Measurements from ENCODE around the gene CDC73. TPM values are rescaled to one million over a fixed set of nuclear protein-coding genes. Genes with fewer than 3 reads are reported as not detected.
"Not testable (repeated sequence)": the region's sequence is repeated elsewhere in the genome, so short reads cannot be mapped to it uniquely, and the experiment has no call there.

The CDC73 gene
- total and polyA plus RNA-seq, 4 donors = 10.7 to 76.5 (median 53.2) TPM

DNA sequence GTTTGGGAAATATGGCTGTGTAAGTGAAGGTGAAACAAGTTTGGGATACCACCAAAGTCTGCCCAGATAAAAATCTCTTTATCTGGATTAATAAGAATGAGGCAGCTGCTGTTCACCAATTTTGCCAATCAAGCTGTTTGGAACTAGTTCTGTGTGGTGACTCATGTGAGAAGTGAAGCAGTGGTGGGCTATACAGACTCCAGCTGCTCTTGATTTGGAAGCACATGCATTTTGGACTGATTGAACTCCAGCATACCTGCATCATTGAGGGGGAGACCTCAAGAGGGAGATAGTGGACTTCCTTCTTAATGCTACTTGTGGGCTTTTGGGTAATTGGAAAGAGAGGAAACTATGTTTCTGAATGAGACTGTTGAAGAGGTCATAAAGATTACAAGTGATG is 163.8 kb downstream of the CDC73 start:
- H3K4me3 ChIP-seq (ENCODE audit: low read length in 2 of 2) = no peak overlapping the region
- no peaks in the 10 kb centered on the region for H3K36me3 ChIP-seq (ENCODE audit: control insufficient read depth in 1 of 2, insufficient read depth in 2 of 2, low read length in 1 of 2)
- no peak overlapping the region for H3K27ac ChIP-seq (ENCODE audit: low read depth in 1 of 2, low read length in 2 of 2)
- intact Hi-C loops (cut with DNase I) = no loop called here
- ATAC-seq (ENCODE audit: low FRiP score) (no peak), DNase-seq (no peak)
- no peaks in the 10 kb centered on the region for H3K4me1 ChIP-seq (ENCODE audit: control insufficient read depth in 1 of 2, insufficient read depth in 2 of 2, low read length in 2 of 2)
- H3K9me3 ChIP-seq (ENCODE audit: control insufficient read depth, low read length) = no peaks in the 10 kb centered on the region
- no peaks in the 10 kb centered on the region for H3K27me3 ChIP-seq (ENCODE audit: control insufficient read depth in 1 of 2, insufficient read depth in 2 of 2, low read length in 1 of 2)

DNA sequence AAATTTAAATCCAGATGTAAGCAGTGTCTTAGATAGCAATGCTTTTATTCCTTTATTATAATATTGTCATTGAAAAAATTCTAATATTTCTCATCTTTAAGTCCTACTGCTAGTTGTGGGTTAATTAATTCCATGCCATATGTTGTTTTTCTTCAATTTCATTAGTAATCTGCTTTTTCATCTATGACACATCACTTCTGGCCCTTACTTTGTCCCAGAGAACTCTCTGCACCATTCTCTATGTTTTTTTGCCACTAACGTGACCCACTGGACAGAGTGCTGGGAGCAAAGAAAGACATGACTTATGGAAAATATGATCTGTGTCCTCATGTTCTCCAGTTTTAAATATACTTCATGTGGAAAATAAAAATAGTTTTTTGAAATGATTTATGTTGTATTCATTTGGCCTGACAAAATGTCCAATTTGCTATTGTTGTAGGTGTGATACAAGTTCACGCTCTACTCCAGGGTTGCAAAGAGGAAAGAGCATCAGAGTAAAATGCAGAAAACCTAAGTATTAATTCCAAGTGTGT is 166.8 kb downstream of the CDC73 start:
- H3K36me3 ChIP-seq (ENCODE audit: control insufficient read depth in 1 of 2, insufficient read depth in 2 of 2, low read length in 1 of 2); H3K4me3 ChIP-seq (ENCODE audit: low read length in 2 of 2); H3K4me1 ChIP-seq (ENCODE audit: control insufficient read depth in 1 of 2, insufficient read depth in 2 of 2, low read length in 2 of 2); H3K9me3 ChIP-seq (ENCODE audit: control insufficient read depth, low read length); ATAC-seq (ENCODE audit: low FRiP score); H3K27ac ChIP-seq (ENCODE audit: low read depth in 1 of 2, low read length in 2 of 2); DNase-seq; H3K27me3 ChIP-seq (ENCODE audit: control insufficient read depth in 1 of 2, insufficient read depth in 2 of 2, low read length in 1 of 2); intact Hi-C loops (cut with DNase I): not testable (repeated sequence)
- WGBS, 2 donors = 24 to 35% methylated on average over 2 of the region's 2 CpGs

DNA sequence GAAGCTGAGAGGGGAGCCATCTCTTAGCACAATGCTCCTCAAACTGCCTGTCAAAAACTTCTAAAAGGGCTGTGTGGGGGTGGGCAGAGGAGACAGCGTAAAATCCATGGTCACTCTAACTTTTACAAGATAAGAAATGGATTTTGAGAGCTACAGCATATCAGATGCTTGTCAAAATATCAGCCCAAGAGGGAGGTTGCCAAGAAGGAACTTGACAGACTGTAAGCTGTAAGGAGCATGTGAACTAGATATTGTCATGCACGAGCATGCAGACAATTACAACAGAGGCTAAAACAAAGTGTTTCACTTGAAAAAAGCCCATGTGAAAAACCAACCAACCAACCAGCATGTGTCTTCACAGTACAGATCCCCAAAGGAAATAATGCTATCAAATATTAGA is 171.9 kb downstream of the CDC73 start:
- intact Hi-C loops (cut with DNase I) = no loop called here
- ATAC-seq (ENCODE audit: low FRiP score) (no peak), DNase-seq (no peak)
- H3K9me3 ChIP-seq (ENCODE audit: control insufficient read depth, low read length) = no peaks in the 10 kb centered on the region
- 20 to 33% methylated on average over 2 of the region's 2 CpGs for WGBS, 2 donors
- no peaks in the 10 kb centered on the region for H3K27me3 ChIP-seq (ENCODE audit: control insufficient read depth in 1 of 2, insufficient read depth in 2 of 2, low read length in 1 of 2)
- H3K27ac ChIP-seq (ENCODE audit: low read depth in 1 of 2, low read length in 2 of 2) = no peak overlapping the region
- no peaks in the 10 kb centered on the region for H3K36me3 ChIP-seq (ENCODE audit: control insufficient read depth in 1 of 2, insufficient read depth in 2 of 2, low read length in 1 of 2)
- no peak overlapping the region for H3K4me3 ChIP-seq (ENCODE audit: low read length in 2 of 2)
- H3K4me1 ChIP-seq (ENCODE audit: control insufficient read depth in 1 of 2, insufficient read depth in 2 of 2, low read length in 2 of 2) = no peaks in the 10 kb centered on the region

DNA sequence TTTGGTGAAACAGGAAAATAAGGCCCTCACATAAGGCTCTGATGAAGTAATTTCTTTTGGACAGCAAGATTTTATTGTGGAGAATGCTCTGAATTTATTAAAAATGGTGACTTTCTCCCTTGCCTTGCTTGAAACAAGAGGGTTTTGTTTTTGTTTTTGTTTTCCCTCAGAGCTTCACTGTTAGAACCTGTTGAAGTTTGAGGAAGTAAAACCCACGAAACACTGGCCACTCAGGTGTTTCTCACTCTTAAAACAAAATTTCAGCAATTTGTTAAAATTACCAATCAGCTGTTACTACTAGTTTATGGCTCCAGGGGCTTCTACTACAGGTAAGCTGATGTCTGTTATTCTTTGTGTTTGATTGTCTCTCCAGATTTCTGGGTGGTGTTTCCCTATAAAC is 177.2 kb downstream of the CDC73 start:
- Histone ChIP-seq H3K4me3 (ENCODE audit: low read length in 2 of 2) (no peak overlapping the region), H3K4me1 (ENCODE audit: control insufficient read depth in 1 of 2, insufficient read depth in 2 of 2, low read length in 2 of 2) (no peaks in the 10 kb centered on the region), H3K27ac (ENCODE audit: low read depth in 1 of 2, low read length in 2 of 2) (no peak overlapping the region), H3K9me3 (ENCODE audit: control insufficient read depth, low read length) (no peaks in the 10 kb centered on the region), H3K27me3 (ENCODE audit: control insufficient read depth in 1 of 2, insufficient read depth in 2 of 2, low read length in 1 of 2) (no peaks in the 10 kb centered on the region), H3K36me3 (ENCODE audit: control insufficient read depth in 1 of 2, insufficient read depth in 2 of 2, low read length in 1 of 2) (no peaks in the 10 kb centered on the region)
- 74 to 84% methylated on average over 1 of the region's 1 CpG for WGBS, 2 donors
- ATAC-seq (ENCODE audit: low FRiP score) (no peak), DNase-seq (no peak)
- intact Hi-C loops (cut with DNase I) = no loop called here

DNA sequence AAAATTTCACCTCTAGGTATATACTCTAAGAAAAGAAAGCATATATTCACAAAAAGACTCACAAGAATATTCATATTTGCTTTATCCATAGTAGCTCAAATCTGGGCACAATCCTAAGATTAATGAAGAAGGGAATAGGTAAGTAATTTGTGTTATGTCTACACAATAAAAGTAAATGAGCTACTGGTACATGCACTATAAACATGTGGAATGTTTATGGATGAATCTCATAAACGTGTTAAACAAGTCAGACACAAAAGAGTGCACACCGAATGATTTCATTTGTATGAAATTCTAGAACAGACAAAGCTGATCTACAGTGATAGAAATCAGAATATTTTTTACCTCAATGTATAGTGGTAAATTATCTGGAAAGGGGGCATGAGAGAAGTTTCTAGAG is 179.9 kb downstream of the CDC73 start:
- WGBS, 2 donors = 75 to 78% methylated on average over 2 of the region's 2 CpGs
- intact Hi-C loops (cut with DNase I) = no loop called here

DNA sequence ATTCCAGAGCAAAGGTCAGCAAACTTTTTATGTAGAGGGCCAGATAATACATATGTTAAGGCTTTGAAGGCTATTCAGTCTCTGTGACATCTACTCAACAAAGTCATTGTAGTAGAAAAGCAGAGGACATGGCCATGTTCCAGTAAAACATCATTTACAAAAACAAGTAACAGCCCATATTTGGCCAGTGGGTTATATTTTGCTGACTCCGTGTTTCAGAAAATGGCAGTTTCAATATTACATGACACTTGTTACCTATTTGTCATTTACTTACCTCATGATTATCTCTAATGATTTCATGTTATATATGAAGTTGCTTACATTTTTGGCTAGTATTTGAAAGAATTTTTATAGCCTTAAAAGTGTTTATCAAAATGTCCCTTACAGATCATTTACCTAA is 182.0 kb downstream of the CDC73 start:
- Histone ChIP-seq H3K27me3 (ENCODE audit: control insufficient read depth in 1 of 2, insufficient read depth in 2 of 2, low read length in 1 of 2) (no peaks in the 10 kb centered on the region), H3K36me3 (ENCODE audit: control insufficient read depth in 1 of 2, insufficient read depth in 2 of 2, low read length in 1 of 2) (no peaks in the 10 kb centered on the region), H3K4me1 (ENCODE audit: control insufficient read depth in 1 of 2, insufficient read depth in 2 of 2, low read length in 2 of 2) (no peaks in the 10 kb centered on the region), H3K9me3 (ENCODE audit: control insufficient read depth, low read length) (no peaks in the 10 kb centered on the region), H3K4me3 (ENCODE audit: low read length in 2 of 2) (no peak overlapping the region), H3K27ac (ENCODE audit: low read depth in 1 of 2, low read length in 2 of 2) (no peak overlapping the region)
- ATAC-seq (ENCODE audit: low FRiP score) = no peak
- WGBS, 2 donors = 80 to 81% methylated on average over 1 of the region's 1 CpG
- no peak for DNase-seq
- intact Hi-C loops (cut with DNase I) = no loop called here

More for the DNA sequence above, 179.9 kb downstream of the CDC73 start:
- H3K4me1 ChIP-seq (ENCODE audit: control insufficient read depth in 1 of 2, insufficient read depth in 2 of 2, low read length in 2 of 2) = no peaks in the 10 kb centered on the region
- H3K27ac ChIP-seq (ENCODE audit: low read depth in 1 of 2, low read length in 2 of 2) = no peak overlapping the region
- H3K36me3 ChIP-seq (ENCODE audit: control insufficient read depth in 1 of 2, insufficient read depth in 2 of 2, low read length in 1 of 2) = no peaks in the 10 kb centered on the region
- DNase-seq (no peak), ATAC-seq (ENCODE audit: low FRiP score) (no peak)
- no peak overlapping the region for H3K4me3 ChIP-seq (ENCODE audit: low read length in 2 of 2)
- no peaks in the 10 kb centered on the region for H3K9me3 ChIP-seq (ENCODE audit: control insufficient read depth, low read length)
- H3K27me3 ChIP-seq (ENCODE audit: control insufficient read depth in 1 of 2, insufficient read depth in 2 of 2, low read length in 1 of 2) = no peaks in the 10 kb centered on the region

Small RNAs within 50 kb of the gene (microRNA-seq; reads per million reads assigned to microRNA genes)
- gene MIR1278 = 0 reads per million in 2 donors

Other genes with a start within 250 kb of the CDC73 start
- gene UCHL5, start 62.7 kb upstream of the CDC73 start, total RNA-seq = 10 to 100 TPM; 26.2 to 29.7 TPM
- gene UCHL5, start 62.7 kb upstream of the CDC73 start, polyA plus RNA-seq = 10 to 100 TPM; 10.5 to 17.9 TPM
- 10 to 100 TPM; 62.9 to 71.7 TPM for gene RO60, start 62.4 kb upstream of the CDC73 start, total RNA-seq
- 1 to 10 TPM; 6.4 to 8.0 TPM for gene RO60, start 62.4 kb upstream of the CDC73 start, polyA plus RNA-seq
- gene GLRX2, start 16.6 kb upstream of the CDC73 start, total RNA-seq = 10 to 100 TPM; 13.4 to 14.4 TPM
- gene GLRX2, start 16.6 kb upstream of the CDC73 start, polyA plus RNA-seq = 10 to 100 TPM; 14.8 to 30.8 TPM
- under 1 TPM; 0.16 to 0.51 TPM for gene B3GALT2, start 64.6 kb downstream of the CDC73 start, total RNA-seq
- under 1 TPM; 0.28 to 0.50 TPM for gene B3GALT2, start 64.6 kb downstream of the CDC73 start, polyA plus RNA-seq